Thyroid gland (tissue), 4 donors: Measurements from ENCODE around the gene HHIP.

ENCODE experiments used
- CTCF ChIP-seq, 6 experiments: fragments of 200-600 bp in 3 of 6; fragments of 450-650 bp in 3 of 6; sonication (generic) in 3 of 6; IDR thresholded peaks; one replicate each; pipeline ENCODE4 v1.5.1; 2016 to 2019; ENCODE audit warnings: antibody characterized with exemption in 6 of 6, mild to moderate bottlenecking in 2 of 6, inconsistent platforms in 1 of 6, moderate library complexity in 1 of 6
- POLR2A ChIP-seq, 2 donors: fragments of 450-650 bp; IDR thresholded peaks; one replicate each; pipeline ENCODE4 v1.6.1; 2017; ENCODE audit warnings: antibody characterized with exemption in 2 of 2, mild to moderate bottlenecking in 2 of 2, moderate library complexity in 1 of 2

GRCh38 chr4:144611850-144612249, 34.1 kb upstream of the HHIP start:
- TF ChIP-seq CTCF (IDR thresholded peaks at IDR 0.05) (no peak), POLR2A (IDR thresholded peaks at IDR 0.05) (no peak)
